Raji (cell line): ENCODE measurements around the gene PPARA.

Experiments used
- POLR2A ChIP-seq: IDR thresholded peaks from 2 replicates; pipeline ENCODE4 v1.6.1; 2011; ENCODE audit warnings: low read depth, low read length, control low read depth; ENCODE audit not compliant: insufficient read depth

The PPARA gene

GRCh38 chr22:46193898-46194310, 43.6 kb downstream of the PPARA start:
- no peak for TF ChIP-seq POLR2A

GRCh38 chr22:46195487-46196165, 45.3 kb downstream of the PPARA start:
- TF ChIP-seq POLR2A: no peak

- TF ChIP-seq POLR2A: no peak
Measured at GRCh38 chr22:46196278-46196677, 46.0 kb downstream of the PPARA start.

- TF ChIP-seq POLR2A: no peak
Measured at GRCh38 chr22:46198274-46198673, 47.9 kb downstream of the PPARA start.

- no peak for TF ChIP-seq POLR2A
Measured at GRCh38 chr22:46201059-46201757, 50.9 kb downstream of the PPARA start.

- TF ChIP-seq POLR2A: no peak
Measured at GRCh38 chr22:46202897-46203600, 52.7 kb downstream of the PPARA start.

GRCh38 chr22:46203601-46203980, 53.3 kb downstream of the PPARA start:
- TF ChIP-seq POLR2A: no peak

- TF ChIP-seq POLR2A: no peak
Measured at GRCh38 chr22:46209262-46209661, 58.9 kb downstream of the PPARA start.

- TF ChIP-seq POLR2A: no peak
Measured at GRCh38 chr22:46212195-46212594, 61.9 kb downstream of the PPARA start.

GRCh38 chr22:46213052-46213451, 62.7 kb downstream of the PPARA start:
- TF ChIP-seq POLR2A: no peak

- TF ChIP-seq POLR2A: no peak
Measured at GRCh38 chr22:46214149-46214548, 63.8 kb downstream of the PPARA start.

- TF ChIP-seq POLR2A: no peak
Measured at GRCh38 chr22:46214616-46215015, 64.3 kb downstream of the PPARA start.

GRCh38 chr22:46219636-46220035, 69.3 kb downstream of the PPARA start:
- TF ChIP-seq POLR2A: no peak

GRCh38 chr22:46220921-46221320, 70.6 kb downstream of the PPARA start:
- TF ChIP-seq POLR2A: no peak

- no peak for TF ChIP-seq POLR2A
Measured at GRCh38 chr22:46224044-46224897, 73.9 kb downstream of the PPARA start.

- TF ChIP-seq POLR2A: no peak
Measured at GRCh38 chr22:46224898-46225290, 74.6 kb downstream of the PPARA start.

GRCh38 chr22:46225631-46226030, 75.3 kb downstream of the PPARA start:
- TF ChIP-seq POLR2A: no peak
